GM21723 (cell line): ENCODE data around the gene LRRC8C.

Source experiments
- ATAC-seq: cut with Tn5 transposase; IDR thresholded peaks from one replicate; pipeline ENCODE4 v1.9.1; 2021; ENCODE audit warnings: mild to moderate bottlenecking, moderate library complexity; ENCODE audit not compliant: unreplicated experiment

Gene LRRC8C

DNA sequence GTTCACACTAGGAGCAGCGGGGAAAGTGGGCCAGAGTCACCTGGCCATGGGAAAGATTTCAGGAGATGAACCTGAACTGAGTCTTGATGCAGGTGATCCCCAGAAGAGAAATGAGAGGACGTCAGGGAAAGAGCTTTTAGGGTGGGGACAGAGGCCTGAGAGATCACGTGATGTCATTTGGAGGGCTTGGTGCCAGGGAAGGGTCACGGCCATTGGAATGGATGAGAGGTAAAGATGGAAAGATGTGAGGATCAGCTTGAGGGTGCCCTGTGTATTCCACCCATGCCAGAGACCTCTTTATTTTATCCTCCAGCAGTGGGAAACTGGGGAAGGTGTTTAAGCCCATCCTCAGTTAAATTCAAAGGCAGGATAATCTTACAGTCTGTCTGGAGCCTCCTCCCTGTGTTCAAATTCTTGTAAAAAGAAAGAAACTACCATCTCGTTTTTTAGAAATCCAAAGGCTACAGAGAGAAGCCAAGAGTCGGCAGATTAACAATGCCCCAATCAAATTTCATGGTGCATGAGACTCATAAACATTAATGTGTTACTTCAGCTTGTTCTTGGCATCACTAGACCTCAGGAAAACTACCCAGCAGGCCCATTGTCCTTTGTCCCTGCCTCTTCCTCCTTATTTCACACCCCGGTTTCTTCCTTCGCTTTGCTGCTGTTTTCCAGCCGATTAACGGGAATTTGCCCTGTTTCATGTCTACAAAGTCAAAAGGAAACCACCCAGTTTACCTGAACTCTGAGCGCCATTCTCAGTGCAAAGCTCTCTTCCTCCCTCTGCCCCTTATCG lies 94.8 kb downstream of the LRRC8C start:
- no peak for ATAC-seq

DNA sequence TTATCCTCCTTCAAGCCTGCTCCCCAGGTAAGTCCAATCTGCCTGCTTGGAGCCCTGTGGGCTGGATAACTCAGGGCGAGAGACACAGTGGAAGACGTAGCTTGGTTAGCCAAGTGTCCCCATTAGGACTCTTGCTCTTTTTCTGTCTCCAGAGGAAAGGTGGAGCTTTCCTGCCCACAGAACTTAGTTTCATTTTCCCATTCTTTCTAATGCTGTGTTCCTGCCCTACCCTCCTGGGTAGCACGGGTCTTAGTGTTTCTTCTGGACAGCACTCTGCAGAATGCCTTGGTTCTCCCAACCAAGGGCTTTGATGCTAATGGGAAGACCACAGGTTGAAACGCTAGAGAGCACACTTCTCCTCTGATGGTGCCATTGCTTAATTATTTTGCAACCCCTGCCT lies 95.5 kb downstream of the LRRC8C start:
- no peak for ATAC-seq

DNA sequence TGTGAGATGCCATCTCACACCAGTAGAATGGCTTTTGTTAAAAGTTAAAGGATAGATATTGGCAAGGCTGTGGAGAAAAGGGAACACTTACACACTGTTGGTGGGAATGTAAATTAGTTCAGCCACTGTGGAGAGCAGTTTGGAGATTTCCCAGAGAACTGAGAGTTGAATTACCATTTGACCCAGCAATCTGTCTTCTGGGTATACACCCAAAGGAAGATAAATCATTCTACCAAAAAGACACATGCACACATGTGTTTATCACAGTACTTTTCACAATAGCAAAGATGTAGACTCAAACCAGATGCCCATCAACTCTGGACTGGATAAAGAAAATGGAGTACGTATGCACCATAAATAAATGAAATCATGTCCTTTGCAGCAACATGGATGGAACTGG lies 99.3 kb downstream of the LRRC8C start:
- no peak for ATAC-seq

GRCh38 chr1:89732643-89733222 lies 99.8 kb downstream of the LRRC8C start:
- ATAC-seq, result no peak

GRCh38 chr1:89733748-89734147 lies 100.8 kb downstream of the LRRC8C start:
- no peak for ATAC-seq

DNA sequence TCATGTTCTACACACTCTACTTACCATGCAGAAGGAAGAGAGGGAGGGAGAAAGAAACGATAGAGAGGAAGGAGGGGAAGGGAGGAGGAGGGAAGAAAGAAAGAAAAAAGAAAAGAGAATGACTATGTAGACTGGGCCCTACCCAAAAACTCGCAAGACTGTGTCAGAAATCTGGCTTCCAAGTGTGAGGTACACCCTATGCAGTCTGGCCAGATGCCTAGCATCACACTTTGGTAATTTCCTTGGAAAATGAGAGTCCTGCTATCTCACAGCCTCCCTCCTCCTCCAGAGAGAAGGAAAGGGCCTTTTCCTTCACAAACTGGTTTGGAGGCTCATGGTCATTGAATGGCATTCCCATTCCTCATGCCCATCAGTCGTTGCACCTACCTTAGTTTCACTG lies 101.5 kb downstream of the LRRC8C start:
- no peak for ATAC-seq

GRCh38 chr1:89735479-89735878 lies 102.6 kb downstream of the LRRC8C start:
- no peak for ATAC-seq

DNA sequence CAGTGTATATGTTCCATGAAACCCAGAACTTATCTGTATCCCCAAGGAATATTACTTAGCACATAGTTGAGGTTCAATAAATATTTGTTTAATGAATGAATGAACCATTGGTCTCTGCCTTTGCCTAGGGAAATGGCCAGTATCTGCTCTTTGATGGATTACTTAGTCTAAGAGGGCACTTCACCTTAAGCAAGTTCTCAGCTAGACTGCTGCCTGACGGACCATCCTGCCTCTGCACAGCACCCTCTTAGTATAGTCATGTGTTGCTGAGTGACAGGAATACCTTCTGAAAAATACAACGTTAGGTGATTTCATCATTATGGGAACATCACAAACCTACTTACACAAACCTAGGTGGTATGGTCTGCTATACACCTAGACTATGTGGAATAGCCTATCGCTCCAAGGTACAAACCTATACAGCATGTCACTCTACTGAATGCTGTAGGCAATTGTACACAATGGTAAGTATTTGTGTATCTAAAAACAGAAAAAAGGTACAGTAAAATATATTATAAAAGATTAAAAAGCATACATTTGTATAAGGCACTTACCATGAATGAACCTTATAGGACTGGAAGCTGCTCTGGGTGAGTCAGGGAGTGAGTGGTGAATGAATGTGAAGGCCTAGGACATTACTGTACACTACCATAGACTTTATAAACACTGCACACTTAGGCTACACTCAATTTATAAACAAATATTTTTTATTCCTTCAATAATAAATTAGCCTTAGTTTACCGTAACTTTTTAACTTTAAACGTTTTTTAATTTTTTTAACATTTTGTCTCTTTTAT lies 104.2 kb downstream of the LRRC8C start:
- ATAC-seq, result no peak

GRCh38 chr1:89737985-89738510 lies 105.1 kb downstream of the LRRC8C start:
- no peak for ATAC-seq

DNA sequence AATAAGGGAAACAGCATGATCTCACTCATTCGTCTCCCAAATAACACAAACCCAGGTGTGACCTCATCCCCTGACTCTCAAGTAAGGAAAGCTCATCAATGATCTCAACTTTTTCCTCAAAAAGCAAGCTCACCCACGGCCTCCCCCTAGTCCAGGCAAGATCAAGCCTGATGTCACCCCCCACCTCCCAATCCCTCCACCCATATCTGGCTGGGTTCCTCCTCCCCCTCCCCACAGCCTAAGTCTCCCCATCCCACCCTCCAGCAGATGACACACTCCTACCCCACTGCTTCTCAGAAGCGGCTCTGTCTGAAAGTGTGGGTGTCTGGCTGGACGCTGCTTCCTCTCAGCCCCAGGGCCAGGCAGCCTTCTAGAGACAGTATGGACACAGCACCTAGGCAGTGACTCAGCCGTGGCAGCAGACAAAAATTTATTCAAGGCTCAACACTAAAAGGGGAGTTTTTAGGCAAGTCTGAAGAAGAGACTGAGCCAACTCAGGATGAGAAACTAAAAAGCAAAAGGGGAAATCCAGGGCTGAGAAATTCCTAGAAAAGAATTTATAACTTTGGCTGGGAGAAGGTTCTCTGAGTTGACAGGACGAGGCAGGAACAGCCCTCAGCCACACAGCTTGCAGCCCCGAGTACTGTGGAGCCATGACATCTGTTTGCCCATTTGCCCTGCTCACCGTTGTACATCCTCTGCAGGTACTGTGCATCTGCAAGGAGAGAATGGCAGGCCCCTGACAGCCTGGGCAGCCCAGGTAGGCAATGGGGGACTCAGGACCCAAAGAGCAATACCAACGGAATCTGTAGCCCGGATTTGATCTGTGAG lies 106.3 kb downstream of the LRRC8C start:
- ATAC-seq, result peak; percentile 51

- ATAC-seq, result no peak
These were observed 106.9 kb downstream of the LRRC8C start for GRCh38 chr1:89739844-89740216.

- no peak for ATAC-seq
These were observed 110.9 kb downstream of the LRRC8C start for GRCh38 chr1:89743788-89744187.

DNA sequence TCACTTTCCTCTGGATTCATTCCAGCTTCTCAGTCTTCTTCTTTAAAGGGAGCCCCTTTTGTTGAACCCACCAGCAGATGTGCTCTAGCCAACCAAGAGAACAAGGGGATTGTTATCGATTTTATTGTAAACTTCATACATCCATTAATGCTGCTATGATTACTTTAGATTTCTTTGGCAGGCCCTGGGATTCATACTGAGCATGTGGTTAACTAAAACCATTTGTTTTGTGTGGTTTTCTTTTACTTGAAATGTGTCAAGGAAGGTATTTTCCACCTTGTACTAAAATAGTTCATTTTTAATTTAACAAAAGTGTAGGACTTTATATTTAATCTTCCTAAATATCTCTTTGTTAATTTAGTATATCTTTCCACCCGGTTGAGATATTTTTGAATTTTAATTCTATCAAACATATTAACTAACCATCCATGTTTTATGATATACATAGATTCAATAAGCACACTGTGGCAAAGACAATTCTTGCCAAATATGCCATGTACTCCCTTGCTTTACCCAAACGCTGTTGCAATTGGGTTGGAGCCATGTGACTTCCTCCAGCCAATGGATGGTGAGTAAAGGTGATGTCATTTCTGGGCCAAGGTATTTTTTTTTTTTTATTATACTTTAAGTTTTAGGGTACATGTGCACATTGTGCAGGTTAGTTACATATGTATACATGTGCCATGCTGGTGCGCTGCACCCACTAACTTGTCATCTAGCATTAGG lies 113.7 kb downstream of the LRRC8C start:
- no peak for ATAC-seq

DNA sequence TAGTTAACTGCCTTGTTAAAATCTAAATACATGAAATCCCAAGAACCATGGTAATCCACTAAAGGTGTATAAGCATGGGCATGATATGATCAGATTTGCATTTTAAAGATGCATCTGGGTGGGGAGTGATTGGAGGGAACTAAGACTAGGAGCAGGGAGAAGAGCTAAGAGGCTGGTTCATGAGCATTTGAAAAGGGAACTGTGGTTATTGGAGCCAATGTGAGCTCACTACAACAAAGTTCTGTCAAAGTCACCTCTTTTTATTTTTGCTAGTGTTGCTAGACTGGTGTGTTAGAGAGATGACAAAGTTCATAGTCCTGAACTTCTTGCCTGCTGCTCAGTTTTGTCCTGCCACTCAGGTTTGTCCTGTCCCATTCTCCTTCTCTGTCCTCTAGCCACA lies 120.8 kb downstream of the LRRC8C start:
- no peak for ATAC-seq

- no peak for ATAC-seq
These were observed 121.6 kb downstream of the LRRC8C start for GRCh38 chr1:89754518-89754917.

- ATAC-seq, result no peak
These were observed 122.7 kb downstream of the LRRC8C start for GRCh38 chr1:89755591-89755990.

GRCh38 chr1:89757532-89757931 lies 124.6 kb downstream of the LRRC8C start:
- peak; percentile 77 for ATAC-seq

DNA sequence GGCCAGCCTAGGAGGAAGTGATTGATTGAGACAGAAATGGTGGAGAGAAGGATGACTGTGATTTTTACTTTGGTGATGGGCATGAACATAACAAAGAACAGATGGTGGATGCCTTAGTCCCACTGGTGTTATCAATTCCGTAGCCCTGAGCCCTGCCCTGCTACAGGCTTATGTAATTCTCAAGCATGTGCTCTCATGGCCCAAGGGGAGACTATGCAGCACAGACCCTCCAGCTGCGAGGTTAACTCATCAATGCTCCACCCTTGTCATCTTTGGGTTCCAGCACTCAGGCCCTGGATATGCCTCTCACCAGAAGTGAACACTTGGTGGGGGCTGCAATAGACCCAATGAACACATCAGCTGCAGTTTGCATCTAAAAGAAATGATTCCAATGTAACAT lies 125.2 kb downstream of the LRRC8C start:
- ATAC-seq, result no peak

- ATAC-seq, result no peak
These were observed 126.1 kb downstream of the LRRC8C start for GRCh38 chr1:89759036-89759435.

- no peak for ATAC-seq
These were observed 127.6 kb downstream of the LRRC8C start for GRCh38 chr1:89760496-89760895.
